Small intestine (tissue), 16 donors: ENCODE data around the gene RPL22. TPM values are rescaled to one million over a fixed set of nuclear protein-coding genes. Genes with fewer than 3 reads are reported as not detected.

Experiments used
- DNase-seq, 2 donors: peaks; one replicate each; pipeline versions ENCODE4 v3.0.0 to v3.0.0-alpha.2; 2013
- FAIRE-seq: peaks from 2 replicates; lab custom pipeline; 2012; peaks lifted over from hg19 to GRCh38; lab: Jason Lieb, UNC
- H3K27ac ChIP-seq, 3 donors: one replicate each; pipeline ENCODE4 v1.5.1; 2013; ENCODE audit warnings: low read length in 2 of 3, mild to moderate bottlenecking in 2 of 3, control low read depth in 1 of 3, inconsistent platforms in 1 of 3, low read depth in 1 of 3, moderate library complexity in 1 of 3
- H3K27me3 ChIP-seq, 3 donors: one replicate each; pipeline ENCODE4 v1.6.1; 2013; ENCODE audit warnings: low read length in 3 of 3, inconsistent platforms in 1 of 3; ENCODE audit not compliant: control insufficient read depth in 3 of 3, insufficient read depth in 3 of 3
- H3K36me3 ChIP-seq, 3 donors: one replicate each; pipeline ENCODE4 v1.6.1; 2013; ENCODE audit warnings: low read length in 3 of 3, inconsistent platforms in 1 of 3, low read depth in 1 of 3, mild to moderate bottlenecking in 1 of 3, moderate library complexity in 1 of 3; ENCODE audit not compliant: control insufficient read depth in 3 of 3, insufficient read depth in 2 of 3
- H3K4me1 ChIP-seq, 3 donors: one replicate each; pipeline ENCODE4 v1.6.1; 2013; ENCODE audit warnings: low read length in 2 of 3, inconsistent platforms in 1 of 3, low read depth in 1 of 3, mild to moderate bottlenecking in 1 of 3, moderate library complexity in 1 of 3; ENCODE audit not compliant: control insufficient read depth in 3 of 3, insufficient read depth in 2 of 3
- H3K4me3 ChIP-seq, 3 donors: one replicate each; pipeline ENCODE4 v1.5.1; 2013; ENCODE audit warnings: low read length in 3 of 3, control low read depth in 1 of 3, inconsistent platforms in 1 of 3, low read depth in 1 of 3, mild to moderate bottlenecking in 1 of 3, moderate library complexity in 1 of 3
- H3K9me3 ChIP-seq, 2 donors: one replicate each; pipeline ENCODE4 v1.6.1; 2013; ENCODE audit warnings: low read depth in 1 of 2, low read length in 1 of 2; ENCODE audit not compliant: control insufficient read depth in 2 of 2, insufficient read depth in 1 of 2
- WGBS, 3 donors: extraction: QIAGEN DNeasy Blood & Tissue Kit; methylation state at CpG; one replicate each; pipeline ENCODE4 v1.1.7; 2013; 5-methylcytosine and 5-hydroxymethylcytosine counted together
- long read RNA-seq, 10 donors: transcript quantifications; one replicate each; lab custom pipeline, GENCODE V29; 2026
- polyA plus RNA-seq, 4 donors: library from polyadenylated mRNA; stranded (reverse) in 3 of 4; unstranded in 1 of 4; fragments of 200-250 nt in 3 of 4; fragments of 120-200 nt in 1 of 4; gene quantifications; one replicate each; pipeline versions ENCODE4 v1.2.1 to v1.2.3, GENCODE V29; 2013
- donor health status: healthy with polysubstance abuse.
- donor health status: control.
- donor health status: control.
- donor health status: Bipolar disorder and iron deficiency.
- donor health status: healthy.

RPL22 gene
- polyA plus RNA-seq, result 1,000 to 10,000 TPM in 1 of 4 donors, 100 to 1,000 TPM in 3; 207 to 1,045 (median 359) TPM
- long read RNA-seq, donor 1, result 0 reads
- long read RNA-seq, donor 2, transcript RPL22-201 (4 exons, 2,078 nt), result major isoform, 341 of 743 reads
- long read RNA-seq, donor 2, transcript RPL22-206 (3 exons, 2,279 nt), result minor isoform, 110 of 743 reads
- long read RNA-seq, donor 2, partial matches to known transcripts, result 245 of 743 reads
- long read RNA-seq, donor 2, other reads (novel, unspliced or antisense), result 47 of 743 reads
- long read RNA-seq, donor 3, transcript RPL22-206 (3 exons, 2,279 nt), result minor isoform, 251 of 1,752 reads
- long read RNA-seq, donor 3, transcript RPL22-201 (4 exons, 2,078 nt), result major isoform, 689 of 1,752 reads
- long read RNA-seq, donor 3, partial matches to known transcripts, result 684 of 1,752 reads
- long read RNA-seq, donor 3, other reads (novel, unspliced or antisense), result 128 of 1,752 reads
- long read RNA-seq, donor 4, transcript RPL22-201 (4 exons, 2,078 nt), result major isoform, 21 of 45 reads
- long read RNA-seq, donor 4, transcript RPL22-206 (3 exons, 2,279 nt), result minor isoform, 9 of 45 reads
- long read RNA-seq, donor 4, partial matches to known transcripts, result 15 of 45 reads
- long read RNA-seq, donor 4, other reads (novel, unspliced or antisense), result 0 of 45 reads
- long read RNA-seq, donor 5, transcript RPL22-201 (4 exons, 2,078 nt), result major isoform, 173 of 353 reads
- long read RNA-seq, donor 5, transcript RPL22-206 (3 exons, 2,279 nt), result minor isoform, 56 of 353 reads
- long read RNA-seq, donor 5, partial matches to known transcripts, result 101 of 353 reads
- long read RNA-seq, donor 5, other reads (novel, unspliced or antisense), result 23 of 353 reads
- long read RNA-seq, donor 6, transcript RPL22-206 (3 exons, 2,279 nt), result minor isoform, 188 of 1,279 reads
- long read RNA-seq, donor 6, transcript RPL22-201 (4 exons, 2,078 nt), result major isoform, 516 of 1,279 reads
- long read RNA-seq, donor 6, partial matches to known transcripts, result 506 of 1,279 reads
- long read RNA-seq, donor 6, other reads (novel, unspliced or antisense), result 68 of 1,279 reads
- long read RNA-seq, donor 7, result 0 reads
- long read RNA-seq, donor 8, transcript RPL22-201 (4 exons, 2,078 nt), result major isoform, 98 of 177 reads
- long read RNA-seq, donor 8, transcript RPL22-206 (3 exons, 2,279 nt), result minor isoform, 21 of 177 reads
- long read RNA-seq, donor 8, partial matches to known transcripts, result 51 of 177 reads
- long read RNA-seq, donor 8, other reads (novel, unspliced or antisense), result 6 of 177 reads
- long read RNA-seq, donor 9, transcript RPL22-201 (4 exons, 2,078 nt), result major isoform, 140 of 298 reads
- long read RNA-seq, donor 9, transcript RPL22-206 (3 exons, 2,279 nt), result minor isoform, 42 of 298 reads
- long read RNA-seq, donor 9, partial matches to known transcripts, result 94 of 298 reads
- long read RNA-seq, donor 9, other reads (novel, unspliced or antisense), result 22 of 298 reads
- long read RNA-seq, donor 10, transcript RPL22-206 (3 exons, 2,279 nt), result minor isoform, 288 of 1,805 reads
- long read RNA-seq, donor 10, transcript RPL22-201 (4 exons, 2,078 nt), result major isoform, 741 of 1,805 reads
- long read RNA-seq, donor 10, partial matches to known transcripts, result 629 of 1,805 reads
- long read RNA-seq, donor 10, other reads (novel, unspliced or antisense), result 144 of 1,805 reads

GRCh38 chr1:6199298-6200187 is at the start of gene RPL22:
Gene RPL22 (minus strand): TSS chr1:6199595. CDS start chr1:6199573, 22 bp downstream.
- Histone ChIP-seq H3K36me3 (peaks cover 0 to 19% (median 5%) of the 10 kb centered on the region in 3 donors), H3K27ac (peak within 1 kb of the TSS; percentile 75 to 81 (median 77)), H3K4me3 (peak within 1 kb of the TSS; percentile 91 to 98 (median 92)), H3K9me3 (no peaks in the 10 kb centered on the region), H3K27me3 (no peaks in the 10 kb centered on the region), H3K4me1 (peaks cover 2 to 9% (median 9%) of the 10 kb centered on the region in 3 donors)
- DNase-seq, result peak; percentile 99 to 100
- no peak for FAIRE-seq
- WGBS, 3 donors, result 1 to 5% (median 2%) methylated on average over 52 to 53 of the region's 53 CpGs

GRCh38 chr1:6248161-6248776 is 48.9 kb upstream of the RPL22 start:
- 67 to 81% (median 73%) methylated on average over 14 of the region's 14 CpGs for WGBS, 3 donors

DNA sequence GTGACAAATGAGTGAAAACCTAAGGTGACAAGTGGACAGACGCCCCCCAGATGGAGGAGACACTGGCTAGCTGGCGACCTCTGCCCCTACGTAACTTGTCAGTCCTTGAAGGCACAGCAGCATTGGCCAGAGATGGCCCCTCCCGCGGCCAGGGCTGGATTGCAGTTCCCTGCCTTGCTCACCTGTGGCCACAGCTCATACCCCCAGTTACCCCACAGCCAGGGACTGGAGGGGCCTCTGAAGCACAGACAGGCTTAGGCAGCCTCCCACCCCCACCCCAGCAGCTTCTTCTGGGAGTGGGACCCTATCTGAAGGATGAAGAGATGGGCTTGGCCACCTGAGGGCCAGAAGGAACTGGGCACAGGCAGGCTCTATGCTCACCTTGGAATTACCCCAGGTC is 48.3 kb upstream of the RPL22 start:
- peaks cover 0 to 21% (median 0%) of the 10 kb centered on the region in 3 donors for H3K36me3 ChIP-seq
- no peak for FAIRE-seq

More at GRCh38 chr1:6248161-6248776, 48.9 kb upstream of the RPL22 start:
- peaks cover 0 to 27% (median 4%) of the 10 kb centered on the region in 3 donors for H3K4me1 ChIP-seq
- H3K9me3 ChIP-seq, result no peaks in the 10 kb centered on the region
- H3K27me3 ChIP-seq, result peaks cover 2 to 42% (median 18%) of the 10 kb centered on the region in 3 donors
- FAIRE-seq, result no peak
- H3K36me3 ChIP-seq, result peaks cover 0 to 25% (median 0%) of the 10 kb centered on the region in 3 donors
- H3K27ac ChIP-seq, result no peak overlapping the region
- DNase-seq, result no peak
- no peak overlapping the region for H3K4me3 ChIP-seq

GRCh38 chr1:6246497-6247467 is 47.4 kb upstream of the RPL22 start:
- Histone ChIP-seq H3K9me3 (no peaks in the 10 kb centered on the region), H3K27me3 (peaks cover 10 to 52% (median 26%) of the 10 kb centered on the region in 3 donors), H3K4me3 (no peak overlapping the region), H3K36me3 (peaks cover 0 to 14% (median 0%) of the 10 kb centered on the region in 3 donors), H3K4me1 (peaks cover 2 to 28% (median 4%) of the 10 kb centered on the region in 3 donors), H3K27ac (no peak overlapping the region)
- FAIRE-seq (no peak), DNase-seq (peak; percentile 71 to 84)
- WGBS, 3 donors, result 4 to 7% (median 6%) methylated on average over 30 of the region's 30 CpGs

More for the DNA sequence above, 48.3 kb upstream of the RPL22 start:
- Histone ChIP-seq H3K9me3 (no peaks in the 10 kb centered on the region), H3K27ac (no peak overlapping the region), H3K4me3 (no peak overlapping the region), H3K4me1 (peaks cover 0 to 27% (median 4%) of the 10 kb centered on the region in 3 donors), H3K27me3 (peaks cover 5 to 48% (median 24%) of the 10 kb centered on the region in 3 donors)
- no peak for DNase-seq
- 48 to 71% (median 49%) methylated on average over 5 of the region's 5 CpGs for WGBS, 3 donors

- Histone ChIP-seq H3K36me3 (peaks cover 0 to 7% (median 0%) of the 10 kb centered on the region in 3 donors), H3K27ac (no peak overlapping the region), H3K27me3 (peaks cover 13 to 60% (median 32%) of the 10 kb centered on the region in 3 donors), H3K4me1 (peaks cover 2 to 36% (median 4%) of the 10 kb centered on the region in 3 donors), H3K9me3 (no peaks in the 10 kb centered on the region), H3K4me3 (peak overlapping the region in 1 of 3 donors; percentile 17)
- 4 to 7% (median 5%) methylated on average over 32 to 49 of the region's 49 CpGs for WGBS, 3 donors
- FAIRE-seq, result no peak
- DNase-seq, result peak; percentile 22 to 47
Measured at GRCh38 chr1:6245869-6246496, 46.6 kb upstream of the RPL22 start.
